GM21423 (cell line): Measurements from ENCODE around the gene PLA2G4E.

Source experiments
- ATAC-seq: cut with Tn5 transposase; IDR thresholded peaks from one replicate; pipeline ENCODE4 v1.9.1; 2021; ENCODE audit warnings: mild to moderate bottlenecking, moderate library complexity; ENCODE audit not compliant: unreplicated experiment

Gene PLA2G4E

DNA sequence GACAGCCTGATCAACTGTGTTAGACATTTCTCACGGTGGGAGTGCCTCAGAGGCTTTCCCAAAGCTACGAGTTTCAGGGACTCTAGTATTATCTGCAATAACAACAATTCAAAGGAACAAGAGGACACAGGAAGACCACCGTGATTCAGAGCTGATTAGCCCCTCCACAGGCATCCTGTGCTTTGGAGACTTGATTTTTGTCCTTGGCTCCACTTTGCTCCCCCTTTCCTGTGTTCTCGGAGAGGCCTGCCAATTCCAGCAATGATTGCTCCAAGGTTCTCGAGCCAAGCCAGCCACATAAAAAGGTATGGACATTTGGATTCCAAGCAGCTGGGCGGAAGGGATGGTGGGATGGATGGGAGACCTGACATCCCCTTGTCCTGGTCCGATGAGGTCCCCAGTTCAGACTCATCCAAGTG is 62.8 kb downstream of the PLA2G4E start:
- ATAC-seq: no peak

DNA sequence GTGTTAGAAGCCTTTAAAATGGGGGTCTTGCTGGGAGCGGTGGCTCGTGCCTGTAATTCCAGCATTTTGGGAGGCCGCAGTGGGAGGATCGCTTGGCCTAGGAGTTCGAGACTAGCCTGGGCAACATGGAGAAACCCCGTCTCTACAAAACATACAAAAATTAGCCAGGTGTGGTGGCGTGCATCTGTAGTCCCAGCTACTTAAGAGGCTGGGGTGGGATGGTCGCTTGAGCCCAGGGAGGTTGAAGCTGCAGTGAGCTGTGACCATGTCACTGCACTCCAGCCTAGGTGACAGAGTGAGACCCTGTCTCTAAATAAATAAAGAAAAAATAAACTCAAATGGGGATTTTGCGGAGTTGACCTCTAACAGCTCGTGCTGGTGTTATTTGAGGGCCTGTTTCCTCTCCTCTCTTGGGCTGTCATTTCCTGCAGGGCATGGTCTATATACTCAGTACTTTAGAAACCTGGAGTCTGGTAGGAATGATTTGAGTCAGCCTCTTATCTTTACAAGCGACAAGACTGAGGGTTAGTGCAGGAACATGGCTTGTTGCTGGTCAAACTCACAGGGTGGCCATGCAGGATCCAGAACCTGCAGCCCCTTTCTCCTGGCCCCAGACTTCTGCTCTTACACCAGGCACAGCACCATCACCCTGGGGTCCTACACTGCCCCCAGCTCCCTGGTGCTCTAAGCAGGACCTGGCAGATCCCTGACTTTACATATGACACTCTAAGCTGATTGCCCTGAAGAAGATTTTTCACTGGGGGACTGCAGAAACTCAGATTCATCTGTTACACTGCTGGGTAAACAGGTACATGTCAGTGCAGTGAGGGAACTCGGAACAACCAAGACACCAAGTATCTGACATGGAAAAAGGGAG is 63.6 kb downstream of the PLA2G4E start:
- peak; percentile 76 for ATAC-seq

DNA sequence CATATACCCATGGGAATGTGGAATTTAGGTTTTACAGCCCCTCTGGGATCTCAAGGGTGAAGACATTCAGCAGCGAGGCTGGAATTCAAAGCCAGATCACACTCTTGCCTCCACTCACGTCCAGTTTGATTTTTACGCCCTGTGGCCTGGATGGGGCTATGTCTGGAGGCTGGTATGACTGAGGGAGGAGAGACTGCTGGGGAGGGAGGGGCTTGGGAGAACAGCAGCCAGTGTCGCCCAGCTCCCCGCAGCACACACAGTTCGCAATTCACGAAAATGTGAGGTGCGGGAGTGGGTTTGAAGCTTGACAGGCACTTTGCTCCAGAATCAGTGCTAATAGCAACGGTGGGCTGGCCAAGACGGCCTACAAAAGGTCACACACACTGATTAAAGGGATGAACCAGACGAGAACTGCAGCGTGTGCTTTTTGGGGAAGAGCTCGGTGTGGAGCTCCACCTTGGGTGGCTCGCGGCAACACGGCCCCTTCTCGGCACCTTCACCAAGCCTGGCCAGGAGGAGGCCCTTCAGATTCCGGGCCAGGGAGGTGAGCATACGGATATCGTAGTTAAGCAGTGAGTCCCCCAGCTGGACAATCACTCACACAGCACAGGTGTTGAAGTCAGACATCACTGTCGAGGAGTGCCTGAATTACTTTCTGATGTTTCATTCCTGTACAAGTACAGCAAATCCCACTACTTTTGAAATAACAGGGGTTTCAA is 64.9 kb downstream of the PLA2G4E start:
- ATAC-seq: no peak

DNA sequence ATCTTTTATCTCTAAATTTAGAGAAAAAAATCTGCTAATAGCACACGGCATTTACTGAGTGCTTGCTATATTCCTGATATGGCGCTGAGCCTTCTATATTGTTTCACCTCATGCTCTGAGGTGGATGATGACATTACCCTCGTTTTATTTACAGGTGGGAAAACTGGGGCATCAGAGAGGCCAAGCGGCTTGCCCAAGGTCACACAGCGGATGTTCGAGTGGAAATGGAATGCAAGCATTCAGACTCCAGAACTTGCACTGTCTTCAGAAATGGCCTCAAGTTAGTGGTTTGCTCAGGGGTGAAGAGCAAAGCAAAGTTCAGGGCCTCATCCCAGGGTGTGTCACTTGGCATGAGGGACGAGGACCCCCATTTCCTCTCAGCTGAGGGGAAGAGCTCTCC is 65.7 kb downstream of the PLA2G4E start:
- ATAC-seq: no peak

DNA sequence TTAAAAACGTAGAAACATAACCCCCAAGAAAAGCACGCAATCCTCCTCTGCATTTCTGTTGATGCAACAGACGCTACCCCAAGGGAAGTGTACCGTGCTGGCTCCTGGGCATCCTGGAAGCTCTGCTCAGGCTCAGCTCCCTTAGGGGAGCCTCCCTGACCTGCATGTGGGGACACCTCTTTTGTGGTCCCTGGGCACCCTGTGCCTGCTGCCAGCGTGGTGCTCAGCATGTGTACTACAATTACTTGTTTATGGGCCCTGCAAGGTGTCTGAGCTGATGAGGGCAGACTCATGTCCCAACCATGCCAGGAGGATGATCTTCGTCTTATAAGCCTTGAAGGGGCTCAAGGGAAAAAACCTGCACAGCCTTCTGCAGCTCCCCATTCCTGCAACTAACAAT is 66.8 kb downstream of the PLA2G4E start:
- ATAC-seq: no peak

DNA sequence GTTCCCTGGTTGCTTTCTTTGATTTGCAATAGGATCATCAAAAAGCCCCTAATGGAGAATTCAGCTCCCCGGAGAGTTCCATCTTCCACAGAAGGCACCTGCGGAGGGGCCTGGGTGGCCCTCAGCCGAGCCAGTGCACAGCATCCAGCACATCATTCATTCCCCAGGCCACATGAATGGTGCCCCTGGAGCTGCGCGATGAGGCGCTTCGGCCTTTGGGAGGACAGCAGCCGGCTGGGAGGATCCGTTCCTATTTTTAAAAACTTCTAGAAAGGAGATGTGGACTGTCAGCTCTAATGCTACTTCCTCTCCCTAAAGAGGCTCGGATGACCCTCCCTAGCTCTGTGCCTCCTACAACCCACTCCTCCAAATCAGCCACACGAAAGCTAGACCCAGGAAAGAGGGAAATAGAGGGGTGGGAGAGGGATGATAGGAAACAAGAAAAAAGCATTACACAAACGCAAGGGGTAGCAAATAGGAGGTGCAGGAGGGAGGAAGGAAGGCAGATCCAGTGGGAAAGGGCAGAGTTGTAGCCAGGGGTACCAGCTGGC is 68.8 kb downstream of the PLA2G4E start:
- ATAC-seq: no peak

DNA sequence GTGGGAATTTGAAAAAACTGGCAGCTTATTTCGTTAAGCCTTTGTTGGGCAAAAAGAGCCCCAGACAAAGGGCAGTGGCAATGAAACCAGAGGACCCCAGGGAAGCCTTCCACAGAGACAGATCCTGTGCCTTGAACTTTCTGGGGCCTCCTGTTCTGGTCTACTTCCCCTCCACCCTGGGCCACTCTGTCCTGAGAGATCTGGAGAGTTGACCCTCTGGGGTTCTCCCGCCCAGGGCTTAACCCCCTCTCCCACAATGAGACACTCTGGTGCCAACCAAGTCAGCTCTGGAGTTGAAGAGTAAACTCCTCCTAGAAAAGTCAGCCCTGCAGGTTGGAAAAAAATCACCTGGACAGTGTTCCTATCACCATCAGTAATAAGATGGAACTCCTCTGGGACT is 69.3 kb downstream of the PLA2G4E start:
- ATAC-seq: no peak

DNA sequence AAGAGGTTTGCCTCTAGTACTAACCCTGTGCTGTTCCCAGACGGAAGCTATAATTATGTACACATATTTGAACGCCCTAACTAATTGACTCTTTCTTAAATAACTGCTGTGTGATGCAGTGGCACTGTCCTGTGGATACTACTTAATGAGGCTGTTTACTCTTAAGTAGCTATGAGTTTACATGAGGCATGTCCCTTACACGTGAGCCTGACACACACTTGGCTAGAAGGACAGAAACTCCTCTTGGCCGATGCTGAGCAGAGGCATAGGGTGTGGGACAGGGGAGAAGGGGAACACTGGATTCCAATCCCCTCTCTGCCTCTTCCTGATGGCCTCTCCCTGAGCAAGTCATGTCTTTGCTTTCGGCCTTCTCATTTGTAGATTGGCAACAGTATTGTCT is 70.4 kb downstream of the PLA2G4E start:
- no peak for ATAC-seq

DNA sequence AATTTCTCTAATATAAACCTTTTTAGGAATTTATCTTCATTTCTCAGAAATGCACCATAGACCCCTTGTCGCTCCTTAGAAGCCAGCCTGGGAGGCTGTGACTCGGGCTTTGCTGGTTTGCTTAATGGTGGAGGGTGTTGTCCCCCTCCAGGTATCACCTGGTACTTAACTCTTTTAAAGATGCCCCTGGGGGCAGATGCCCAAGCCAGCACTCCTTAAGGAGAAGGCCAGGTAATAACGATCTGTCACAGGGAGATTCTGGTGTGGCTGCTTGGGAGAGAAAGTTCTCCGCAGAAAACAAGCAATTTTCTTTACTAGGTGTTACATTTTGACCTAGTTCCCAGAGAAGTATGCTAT is 70.7 kb downstream of the PLA2G4E start:
- no peak for ATAC-seq

DNA sequence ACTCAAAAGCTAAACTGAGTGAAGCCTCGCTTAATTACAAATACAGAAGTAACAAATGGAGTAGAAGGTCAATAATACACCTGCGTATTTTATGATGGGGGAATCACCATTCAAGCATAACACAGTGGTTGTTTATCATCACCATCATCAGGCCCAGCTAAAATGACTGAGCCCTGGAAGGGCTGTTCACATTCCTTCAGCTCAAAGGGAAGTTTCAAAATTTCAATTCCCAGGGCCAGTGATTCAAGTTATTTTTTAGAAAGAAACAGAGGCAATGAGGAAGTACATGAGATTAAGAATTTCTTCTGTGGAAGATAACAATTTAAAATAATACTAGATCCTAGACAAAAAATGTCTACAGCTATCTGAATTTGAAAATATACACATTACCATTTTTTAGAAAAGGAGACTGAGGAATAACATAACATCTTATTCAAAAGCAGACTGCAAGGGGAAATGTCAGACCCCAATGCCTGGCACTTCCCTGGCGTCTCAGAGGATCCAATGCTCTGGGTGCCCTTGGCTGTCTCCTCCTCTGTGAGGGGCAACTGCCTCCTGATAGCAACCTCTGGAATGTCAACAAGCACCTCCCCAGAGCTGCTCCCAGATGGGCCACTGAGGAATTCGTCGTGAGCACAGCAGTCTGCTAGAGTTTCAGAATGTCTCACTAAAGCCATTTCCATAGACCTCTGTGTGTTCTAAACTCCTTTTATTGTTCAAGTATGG is 71.3 kb downstream of the PLA2G4E start:
- no peak for ATAC-seq

DNA sequence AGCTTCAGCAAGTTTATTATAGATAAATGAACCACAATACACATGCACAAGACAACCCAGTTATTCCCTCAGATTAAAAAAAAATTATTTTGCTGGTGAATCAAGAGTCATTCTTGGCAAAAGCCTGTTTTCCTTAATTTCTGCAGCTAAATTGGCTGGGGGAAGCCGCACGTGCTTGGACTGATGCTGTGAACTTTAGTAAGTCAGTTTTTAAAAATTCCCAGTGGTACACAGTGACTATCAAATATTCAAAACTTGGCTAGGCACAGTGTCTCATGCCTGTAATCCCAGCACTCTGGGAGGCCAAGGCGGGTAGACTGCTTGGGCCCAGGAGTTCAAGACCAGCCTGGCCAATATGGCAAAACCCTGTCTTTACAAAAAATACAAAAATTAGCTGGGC is 72.4 kb downstream of the PLA2G4E start:
- ATAC-seq: no peak

DNA sequence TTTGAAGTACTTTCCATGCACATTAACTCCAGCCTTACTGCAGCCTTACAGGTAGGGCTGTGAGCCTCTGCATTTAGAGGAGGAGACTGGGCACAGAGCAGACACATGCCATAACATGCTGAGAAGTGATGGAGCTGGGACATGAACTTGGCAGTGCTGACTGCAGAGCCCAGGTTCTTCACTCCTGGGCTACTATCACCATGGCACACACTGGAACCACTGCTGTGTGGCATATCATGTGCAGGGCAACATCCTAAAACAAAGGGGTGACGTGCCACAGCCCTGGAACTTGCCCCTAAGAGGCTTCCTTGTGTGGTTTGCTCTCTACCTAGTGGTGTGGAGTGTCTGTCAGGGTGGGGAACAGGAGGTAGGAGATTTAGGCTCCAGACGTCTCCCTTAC is 73.9 kb downstream of the PLA2G4E start:
- ATAC-seq: no peak

DNA sequence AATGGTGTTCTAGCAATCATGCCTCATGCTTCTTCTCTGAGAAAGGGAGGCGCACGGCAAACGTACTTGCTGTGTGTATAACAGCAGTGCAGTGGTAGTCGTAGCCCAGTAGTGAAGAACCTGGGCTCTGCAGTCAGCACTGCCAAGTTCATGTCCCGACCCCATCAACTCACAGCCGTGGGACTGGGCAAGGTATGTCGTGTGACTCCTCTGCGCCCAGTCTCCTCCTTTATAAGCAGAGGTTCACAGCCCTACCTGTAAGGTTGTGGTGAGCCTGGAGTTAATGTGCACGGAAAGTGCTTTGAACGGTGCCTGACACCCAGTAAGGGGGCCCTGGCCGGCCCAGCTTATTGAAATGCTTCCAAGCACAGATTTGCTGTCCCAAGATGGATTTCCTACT is 75.1 kb downstream of the PLA2G4E start:
- ATAC-seq: no peak

DNA sequence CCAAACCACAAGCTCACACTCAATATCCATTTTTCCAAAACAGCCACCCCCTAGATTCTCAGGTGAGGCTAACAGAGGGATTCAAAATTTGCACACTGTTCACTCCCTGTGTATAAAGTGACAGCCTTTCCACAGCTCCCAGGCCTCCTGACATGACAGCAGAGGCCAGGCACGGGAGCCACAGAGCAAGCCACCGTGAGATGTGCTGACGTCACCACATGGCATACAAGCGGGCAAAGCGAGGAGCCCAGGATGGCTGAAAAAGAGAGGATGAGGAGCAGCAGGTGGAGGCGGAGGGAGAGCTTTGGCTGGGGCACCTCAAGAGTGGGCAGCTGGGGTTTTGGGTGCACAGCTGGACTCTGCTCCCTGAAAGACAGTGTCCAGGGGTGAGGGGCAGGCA is 75.6 kb downstream of the PLA2G4E start:
- ATAC-seq: no peak

DNA sequence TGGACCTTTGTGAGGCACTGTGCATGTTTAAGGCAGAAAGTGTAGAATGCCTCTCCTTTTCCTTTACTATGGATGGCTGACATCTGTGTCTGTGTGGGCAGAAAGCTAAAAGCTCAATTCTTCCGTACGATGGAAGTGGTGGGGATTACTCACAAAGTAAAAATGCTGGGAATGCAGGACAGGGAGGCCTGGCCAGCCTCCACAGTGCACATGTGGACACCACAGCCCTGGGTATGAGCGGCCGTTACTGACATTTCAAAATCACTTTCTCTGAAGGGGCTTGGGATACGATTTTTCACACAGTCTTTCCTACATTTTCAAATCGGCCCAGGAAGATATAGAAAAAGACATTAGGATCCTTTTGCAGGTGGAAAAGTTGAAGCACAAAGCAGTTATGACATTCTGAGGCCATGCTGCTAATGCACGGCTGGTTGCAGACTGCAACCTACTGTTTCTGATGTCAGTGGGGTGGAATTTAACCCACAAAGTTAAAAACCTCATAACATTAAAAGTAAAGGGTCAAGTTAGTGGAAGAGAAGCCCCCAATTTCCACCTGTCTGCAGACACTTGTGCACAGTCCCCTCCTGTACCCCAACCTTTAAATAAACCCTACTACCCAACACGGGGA is 76.4 kb downstream of the PLA2G4E start:
- no peak for ATAC-seq

DNA sequence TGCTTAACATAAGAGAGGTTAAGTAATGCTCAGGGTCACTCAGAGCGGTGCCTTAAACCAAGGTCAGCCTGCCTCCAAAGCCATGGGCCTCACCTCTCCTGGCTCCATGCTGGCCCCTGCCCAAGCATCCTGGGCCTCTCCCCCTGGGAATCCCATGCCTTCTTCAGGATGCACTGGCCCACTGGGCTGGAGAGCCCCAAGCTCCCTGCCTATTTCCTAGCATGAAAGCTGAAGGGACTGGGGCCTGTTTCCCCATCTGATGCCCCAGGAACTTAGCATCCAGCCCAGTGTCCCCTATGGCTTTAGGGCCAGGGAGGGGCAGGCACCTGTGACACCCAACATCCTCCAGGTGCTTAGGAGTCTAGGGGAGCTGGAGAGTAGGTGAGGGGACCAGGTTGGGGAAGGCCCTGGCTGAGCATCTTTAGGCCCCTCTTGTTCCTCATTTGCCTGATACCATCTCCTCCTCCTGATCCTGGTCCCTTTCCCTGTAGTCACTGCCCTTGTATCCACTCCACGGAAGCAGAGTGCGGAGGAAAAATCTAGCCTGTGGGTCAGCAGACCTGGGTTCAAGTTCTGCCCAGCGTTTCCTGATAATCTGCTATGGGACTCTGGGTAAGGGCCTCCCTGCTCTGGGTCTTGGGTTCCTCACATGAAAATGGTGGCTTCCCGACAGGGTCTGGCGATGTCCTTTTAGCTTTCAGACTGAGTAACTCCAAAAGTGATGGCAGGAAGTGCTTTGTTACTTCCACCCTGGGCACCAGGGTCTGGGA is 77.1 kb downstream of the PLA2G4E start:
- no peak for ATAC-seq

DNA sequence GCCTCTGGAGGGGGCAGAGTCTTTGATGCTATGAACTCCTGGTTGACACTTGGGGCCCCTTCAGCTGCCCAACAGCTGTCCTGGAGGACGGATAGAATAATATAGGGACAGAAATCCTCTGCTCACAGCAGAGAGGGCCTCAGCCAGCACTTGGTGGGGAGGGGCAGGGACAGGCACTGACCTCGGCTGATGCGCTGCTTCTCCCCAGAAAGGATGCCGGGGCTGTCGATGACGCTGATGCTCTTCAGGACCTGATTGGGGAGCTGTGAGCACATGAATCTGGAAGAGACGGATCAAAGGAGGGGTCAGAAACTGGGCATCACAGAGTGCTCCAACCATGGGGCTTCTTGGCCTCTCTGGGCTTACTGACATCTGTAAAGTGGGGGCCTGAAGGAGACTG is 78.0 kb downstream of the PLA2G4E start:
- no peak for ATAC-seq

DNA sequence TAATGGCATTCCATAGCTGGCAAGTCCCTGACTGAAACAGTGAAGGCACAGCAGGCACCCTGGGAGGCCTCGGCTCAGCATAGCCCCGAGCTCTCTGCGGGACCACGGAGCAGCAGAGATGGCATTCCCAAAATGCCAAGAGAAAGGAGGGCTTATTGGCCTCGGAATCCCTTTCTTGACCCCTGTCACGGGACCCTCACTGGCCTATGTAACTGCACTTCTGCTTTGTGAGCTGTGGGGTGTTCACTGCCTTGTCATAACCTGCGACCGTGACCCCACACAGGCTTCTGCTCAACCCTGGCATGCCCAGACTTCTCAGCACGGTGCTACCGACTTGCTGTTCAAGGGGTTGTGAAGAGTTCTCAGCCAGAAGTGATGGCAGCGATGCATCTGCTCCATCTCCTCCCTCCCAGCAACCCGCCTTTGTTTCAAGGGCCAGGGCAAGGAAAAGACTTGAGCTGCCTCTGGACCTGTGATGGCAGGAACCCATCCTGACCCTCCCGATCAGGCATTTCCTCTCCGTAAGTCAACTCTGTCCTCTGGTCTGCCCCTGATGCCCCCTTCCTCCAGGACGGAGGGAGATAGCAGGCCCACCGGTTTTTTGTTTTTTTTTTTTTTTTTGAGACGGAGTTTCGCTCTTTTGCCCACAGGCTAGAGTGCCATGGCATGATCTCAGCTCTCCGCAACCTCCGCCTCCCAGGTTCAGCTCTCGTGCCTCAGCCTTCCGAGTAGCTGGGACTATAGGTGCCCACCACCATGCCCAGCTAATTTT is 79.0 kb downstream of the PLA2G4E start:
- ATAC-seq: no peak

DNA sequence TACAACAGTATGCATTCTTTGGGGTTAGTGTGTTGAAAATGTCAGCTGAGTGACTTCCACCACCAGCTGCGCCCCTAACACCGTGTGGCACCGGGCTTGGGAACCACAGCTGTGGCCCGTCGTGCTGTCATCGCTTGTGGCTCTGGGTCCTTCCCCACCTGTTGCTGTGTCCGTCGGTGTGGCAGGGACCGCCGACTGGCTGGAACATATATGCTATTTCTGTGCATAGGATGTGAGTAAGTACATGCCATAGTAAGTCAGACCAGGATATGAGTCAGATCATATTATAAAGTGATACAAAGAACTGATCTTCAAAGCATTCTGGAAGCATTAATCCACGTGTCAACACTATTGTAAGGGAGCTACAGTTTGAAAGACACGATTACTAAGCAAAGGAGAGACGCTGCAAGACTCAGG is 80.4 kb downstream of the PLA2G4E start:
- ATAC-seq: no peak

DNA sequence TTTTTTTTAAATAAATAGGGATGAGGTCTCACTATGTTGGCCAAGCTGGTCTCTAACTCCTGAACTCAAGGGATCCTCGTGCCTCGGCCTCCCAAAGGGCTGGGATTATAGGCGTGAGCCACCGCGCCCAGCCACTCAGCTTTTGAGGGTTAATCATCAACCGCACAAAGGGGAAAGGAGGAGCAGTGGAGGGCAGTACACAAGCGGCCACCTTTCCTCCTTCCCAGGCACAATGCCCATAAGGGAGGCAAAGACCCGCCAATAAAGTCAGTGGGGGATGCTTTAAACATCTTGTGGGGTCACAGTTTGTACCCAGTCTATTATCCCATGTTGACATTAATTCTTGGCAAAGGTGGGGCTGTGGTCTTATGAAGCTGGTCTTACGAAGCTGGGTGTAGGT is 80.9 kb downstream of the PLA2G4E start:
- ATAC-seq: no peak
